GM12872 (cell line): ENCODE measurements around the gene CLCN5.

Source experiments
- TF ChIP-seq, protein P1 (sequence below): IDR thresholded peaks from 3 replicates; pipeline ENCODE4 v1.5.1; 2011; ENCODE audit warnings: low read depth, mild to moderate bottlenecking, low read length, moderate library complexity; ENCODE audit not compliant: insufficient read depth

The CLCN5 gene

DNA sequence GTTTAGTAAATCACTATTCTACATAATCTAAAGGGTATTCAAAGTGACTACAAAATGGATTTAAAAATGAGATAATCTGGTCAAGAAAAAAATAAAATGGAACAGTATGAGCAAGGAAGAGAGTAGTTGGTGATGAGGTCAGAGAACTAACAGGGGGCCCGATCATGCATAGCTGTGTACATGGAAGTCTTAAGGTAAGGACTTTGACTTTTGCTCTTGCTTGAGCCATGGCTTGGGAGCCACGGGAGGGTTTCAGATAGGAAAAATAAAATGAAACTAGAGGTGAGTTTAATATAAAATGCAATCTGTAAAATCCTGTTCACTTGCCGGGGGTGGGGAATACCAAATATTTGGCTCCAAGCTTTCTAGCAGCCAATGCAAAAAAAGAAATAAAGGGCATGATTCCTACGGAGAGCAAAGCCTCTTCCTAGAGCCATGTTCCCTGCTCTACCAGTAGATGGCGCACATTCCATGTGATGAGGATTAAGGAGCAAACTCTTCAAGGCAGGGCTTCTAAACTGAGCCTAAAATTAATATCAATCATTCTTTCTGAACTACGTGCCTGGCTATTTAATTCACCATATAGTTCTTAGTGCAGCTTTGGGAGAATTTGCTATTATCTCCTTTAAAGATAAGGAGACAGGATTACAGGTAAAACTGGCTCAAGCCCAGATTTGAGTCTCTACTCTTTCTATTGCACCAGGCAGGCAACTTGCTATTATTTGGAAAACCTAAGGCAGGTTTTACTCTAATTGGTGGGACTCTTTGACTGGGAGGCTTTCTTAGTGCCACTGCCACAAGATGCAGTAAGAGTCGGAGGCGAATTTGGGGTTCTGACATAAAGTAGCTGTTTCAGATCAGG is 6.8 kb upstream of the CLCN5 start:
- TF ChIP-seq, protein P1, sequence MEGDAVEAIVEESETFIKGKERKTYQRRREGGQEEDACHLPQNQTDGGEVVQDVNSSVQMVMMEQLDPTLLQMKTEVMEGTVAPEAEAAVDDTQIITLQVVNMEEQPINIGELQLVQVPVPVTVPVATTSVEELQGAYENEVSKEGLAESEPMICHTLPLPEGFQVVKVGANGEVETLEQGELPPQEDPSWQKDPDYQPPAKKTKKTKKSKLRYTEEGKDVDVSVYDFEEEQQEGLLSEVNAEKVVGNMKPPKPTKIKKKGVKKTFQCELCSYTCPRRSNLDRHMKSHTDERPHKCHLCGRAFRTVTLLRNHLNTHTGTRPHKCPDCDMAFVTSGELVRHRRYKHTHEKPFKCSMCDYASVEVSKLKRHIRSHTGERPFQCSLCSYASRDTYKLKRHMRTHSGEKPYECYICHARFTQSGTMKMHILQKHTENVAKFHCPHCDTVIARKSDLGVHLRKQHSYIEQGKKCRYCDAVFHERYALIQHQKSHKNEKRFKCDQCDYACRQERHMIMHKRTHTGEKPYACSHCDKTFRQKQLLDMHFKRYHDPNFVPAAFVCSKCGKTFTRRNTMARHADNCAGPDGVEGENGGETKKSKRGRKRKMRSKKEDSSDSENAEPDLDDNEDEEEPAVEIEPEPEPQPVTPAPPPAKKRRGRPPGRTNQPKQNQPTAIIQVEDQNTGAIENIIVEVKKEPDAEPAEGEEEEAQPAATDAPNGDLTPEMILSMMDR: peak; percentile 80

GRCh38 chrX:49919617-49920016 is 2.8 kb upstream of the CLCN5 start:
- TF ChIP-seq, protein P1: peak; percentile 85

GRCh38 chrX:49921109-49921508 is 1.3 kb upstream of the CLCN5 start:
- TF ChIP-seq, protein P1: no peak

GRCh38 chrX:49925176-49925575 is 2.8 kb downstream of the CLCN5 start:
- TF ChIP-seq, protein P1: no peak

DNA sequence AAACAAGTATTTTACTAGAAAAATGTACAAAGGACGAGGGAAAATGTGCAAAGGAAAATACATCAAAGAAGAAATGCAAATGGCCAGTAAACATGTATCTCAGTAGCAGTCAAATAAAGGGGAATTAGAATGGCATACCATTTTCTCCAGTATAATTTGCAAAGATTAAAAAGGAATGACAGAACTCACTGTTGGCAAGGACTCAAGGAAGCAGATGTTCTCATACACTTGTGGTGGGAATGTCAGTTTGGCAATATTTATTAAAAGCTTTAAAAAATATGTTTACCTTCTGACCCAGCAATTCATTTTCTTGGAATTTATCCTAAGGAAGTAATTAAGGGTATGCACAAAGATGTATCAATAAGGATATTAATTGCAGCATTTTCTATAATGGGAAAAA is 7.6 kb downstream of the CLCN5 start:
- TF ChIP-seq, protein P1: no peak

GRCh38 chrX:49932791-49933190 is 10.4 kb downstream of the CLCN5 start:
- TF ChIP-seq, protein P1: no peak

GRCh38 chrX:49934148-49934547 is 11.8 kb downstream of the CLCN5 start:
- TF ChIP-seq, protein P1: no peak
